AG09319 (cell line): ENCODE results near the gene TMEM63B.
"Not testable (repeated sequence)": the region's sequence is repeated elsewhere in the genome, so short reads cannot be mapped to it uniquely, and the experiment has no call there.

Experiments used
- DNase-seq: peaks from one replicate; pipeline ENCODE4 v3.0.0-alpha.2; 2010; ENCODE audit warnings: low read depth; ENCODE audit errors: extremely low read depth
- CTCF ChIP-seq: IDR thresholded peaks from 2 replicates; pipeline ENCODE4 v1.5.1; 2011; ENCODE audit warnings: low read depth, mild to moderate bottlenecking, inconsistent platforms, low read length, moderate library complexity

Gene TMEM63B

DNA sequence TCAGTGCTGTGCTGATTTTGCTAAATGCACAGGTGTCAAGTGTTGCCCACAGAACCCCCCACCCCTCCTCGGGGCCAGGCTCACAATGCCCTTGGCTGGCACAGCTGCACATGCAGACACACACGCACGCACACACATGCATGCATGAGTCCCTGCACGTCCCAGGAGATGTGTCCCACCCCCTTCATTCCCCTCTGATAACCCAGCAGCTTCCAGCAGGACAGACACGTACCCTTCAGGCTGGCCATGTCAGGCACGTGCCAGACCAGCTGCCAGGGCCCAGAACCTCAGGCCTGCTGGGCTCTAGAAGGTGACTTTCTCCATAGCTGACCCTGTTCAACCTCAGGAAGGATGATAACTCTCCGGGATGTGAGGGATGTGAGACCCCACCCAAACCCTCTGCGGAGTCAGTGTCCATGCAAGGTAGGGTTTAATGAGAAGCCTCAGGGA, 44.5 kb upstream of the TMEM63B start:
- TF ChIP-seq CTCF = no peak
- no peak for DNase-seq

- DNase-seq = no peak
- TF ChIP-seq CTCF = no peak
Measured at GRCh38 chr6:44084231-44085014, 42.9 kb upstream of the TMEM63B start.

- no peak for DNase-seq
- no peak for TF ChIP-seq CTCF
Measured at GRCh38 chr6:44085219-44085618, 42.1 kb upstream of the TMEM63B start.

- no peak for DNase-seq
- no peak for TF ChIP-seq CTCF
Measured at GRCh38 chr6:44086931-44087574, 40.3 kb upstream of the TMEM63B start.

DNA sequence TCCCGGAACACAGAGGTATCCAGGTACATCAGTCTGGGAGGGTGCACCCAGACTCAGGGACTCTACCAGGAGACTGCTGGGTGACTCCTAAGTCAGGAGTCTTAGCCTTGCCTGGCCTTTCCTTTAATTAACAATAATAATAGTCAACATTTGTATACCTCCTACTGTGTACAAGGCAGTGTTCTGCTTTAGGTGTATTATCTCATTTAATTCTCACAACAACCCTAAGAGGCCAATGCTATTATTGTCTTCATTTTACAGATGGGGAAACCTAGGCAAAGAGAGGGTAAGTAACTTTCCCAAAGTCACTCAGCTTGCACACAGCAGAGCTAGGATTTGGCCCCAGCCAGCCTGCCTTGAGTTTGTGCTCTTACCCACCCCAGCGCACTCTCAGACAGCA, 39.7 kb upstream of the TMEM63B start:
- DNase-seq = no peak
- no peak for TF ChIP-seq CTCF

- DNase-seq = no peak
- no peak for TF ChIP-seq CTCF
Measured at GRCh38 chr6:44088827-44089590, 38.3 kb upstream of the TMEM63B start.

GRCh38 chr6:44090465-44090864, 36.9 kb upstream of the TMEM63B start:
- TF ChIP-seq CTCF = no peak

GRCh38 chr6:44091356-44091755, 36.0 kb upstream of the TMEM63B start:
- DNase-seq = not testable (repeated sequence)

More at GRCh38 chr6:44090465-44090864, 36.9 kb upstream of the TMEM63B start:
- no peak for DNase-seq
